ENCODE data around the gene SOWAHD.

DNA sequence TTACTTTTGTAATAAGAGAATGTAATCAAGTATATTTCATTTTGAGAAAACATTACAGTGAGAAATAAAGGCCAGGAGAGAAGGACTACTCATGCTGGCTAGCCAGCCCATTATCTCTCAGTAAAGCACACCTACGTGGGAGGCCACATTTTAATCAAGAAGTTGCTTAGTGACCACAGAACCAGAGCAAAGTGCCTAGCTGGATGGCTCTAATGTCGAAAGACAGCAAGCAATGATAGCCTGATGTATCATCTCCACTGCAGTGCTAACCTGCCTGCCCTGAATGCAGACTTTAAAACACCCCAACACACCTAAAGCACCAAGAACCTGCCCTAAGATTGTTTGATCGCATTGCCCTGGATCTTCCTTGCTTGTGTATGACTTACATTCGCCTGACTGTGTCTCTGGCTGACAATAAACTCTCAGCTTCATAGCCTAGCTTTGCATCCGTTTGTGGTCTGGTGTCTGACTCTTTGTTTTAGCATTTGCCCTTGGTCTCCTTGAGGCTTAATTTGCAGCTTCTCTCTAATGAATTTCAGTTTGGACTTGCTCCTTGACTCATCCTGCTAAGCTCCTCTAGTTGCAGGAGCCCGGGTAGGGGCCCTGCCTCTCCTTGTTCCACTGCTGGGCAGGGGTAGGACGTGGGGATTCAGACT is 31.4 kb upstream of the SOWAHD start:
- TF ChIP-seq CTCF (conservative IDR thresholded peaks at IDR 0.05; ENCODE audit: low read depth in 2 of 2) = no peak
- TF ChIP-seq POLR2AphosphoS5 (IDR thresholded peaks at IDR 0.05; ENCODE audit: low read depth) = no peak
- no peak for TF ChIP-seq REST (IDR thresholded peaks at IDR 0.05; ENCODE audit: unreplicated experiment)
- no peak for TF ChIP-seq EZH2 (IDR thresholded peaks at IDR 0.05; ENCODE audit: low read depth, unreplicated experiment)
- TF ChIP-seq JUNB (IDR thresholded peaks at IDR 0.05; ENCODE audit: unreplicated experiment) = no peak
- TF ChIP-seq NANOG (IDR thresholded peaks at IDR 0.05; ENCODE audit: borderline replicate concordance) = no peak
